B cell (primary cell): ENCODE data around the gene AFF3.

Source experiments
- EZH2 ChIP-seq: IDR thresholded peaks from 2 replicates; pipeline ENCODE4 v1.6.1; 2012; ENCODE audit warnings: borderline replicate concordance, low read depth, mild to moderate bottlenecking, moderate library complexity, low read length; ENCODE audit not compliant: insufficient read depth, poor library complexity, severe bottlenecking
- TF ChIP-seq, protein P1 (sequence below): fragments of 200-600 bp; IDR thresholded peaks from one replicate; pipeline ENCODE4 v1.8.0; 2022; ENCODE audit warnings: antibody characterized with exemption, mild to moderate bottlenecking

DNA sequence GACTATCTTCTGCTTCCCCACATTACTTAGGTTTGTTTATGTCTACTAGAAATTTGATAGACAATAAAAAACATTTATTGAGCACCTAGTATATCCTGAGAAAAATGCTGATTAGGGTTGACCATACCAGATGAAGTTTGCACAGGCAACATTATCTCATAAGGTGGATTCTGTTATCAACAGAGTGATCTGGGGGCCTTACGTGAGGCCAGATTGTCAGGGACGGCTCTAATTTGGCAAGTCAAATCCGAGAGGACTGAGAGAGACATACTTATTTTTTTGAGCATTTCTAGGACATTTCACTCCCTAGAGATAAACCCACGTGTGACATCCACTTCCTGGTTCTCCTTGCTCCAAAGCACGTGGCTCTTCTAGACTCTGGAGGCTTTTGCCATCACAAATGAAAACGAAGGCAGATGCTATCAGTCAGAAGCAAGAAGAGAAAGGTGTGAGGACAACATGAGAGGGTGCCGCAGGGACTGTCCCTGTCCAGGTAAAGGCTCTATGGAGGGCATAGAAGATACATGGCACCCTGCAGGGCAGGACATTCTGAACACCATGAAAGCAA, 484.6 kb downstream of the AFF3 start:
- TF ChIP-seq, protein P1, sequence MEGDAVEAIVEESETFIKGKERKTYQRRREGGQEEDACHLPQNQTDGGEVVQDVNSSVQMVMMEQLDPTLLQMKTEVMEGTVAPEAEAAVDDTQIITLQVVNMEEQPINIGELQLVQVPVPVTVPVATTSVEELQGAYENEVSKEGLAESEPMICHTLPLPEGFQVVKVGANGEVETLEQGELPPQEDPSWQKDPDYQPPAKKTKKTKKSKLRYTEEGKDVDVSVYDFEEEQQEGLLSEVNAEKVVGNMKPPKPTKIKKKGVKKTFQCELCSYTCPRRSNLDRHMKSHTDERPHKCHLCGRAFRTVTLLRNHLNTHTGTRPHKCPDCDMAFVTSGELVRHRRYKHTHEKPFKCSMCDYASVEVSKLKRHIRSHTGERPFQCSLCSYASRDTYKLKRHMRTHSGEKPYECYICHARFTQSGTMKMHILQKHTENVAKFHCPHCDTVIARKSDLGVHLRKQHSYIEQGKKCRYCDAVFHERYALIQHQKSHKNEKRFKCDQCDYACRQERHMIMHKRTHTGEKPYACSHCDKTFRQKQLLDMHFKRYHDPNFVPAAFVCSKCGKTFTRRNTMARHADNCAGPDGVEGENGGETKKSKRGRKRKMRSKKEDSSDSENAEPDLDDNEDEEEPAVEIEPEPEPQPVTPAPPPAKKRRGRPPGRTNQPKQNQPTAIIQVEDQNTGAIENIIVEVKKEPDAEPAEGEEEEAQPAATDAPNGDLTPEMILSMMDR: no peak
- no peak for TF ChIP-seq EZH2
